ENCODE results near the gene BRI3.

BRI3 gene

GRCh38 chr7:98265841-98266271 lies 15.6 kb upstream of the BRI3 start:
- TF ChIP-seq CTCF (IDR thresholded peaks at IDR 0.05; ENCODE audit: control insufficient read depth, insufficient read depth, low read depth, low read length, missing control alignments): no peak
- no peak overlapping the region for H3K4me3 ChIP-seq (ENCODE audit: control insufficient read depth, low read depth, low read length)
- DNase-seq (ENCODE audit: low read depth): no peak

GRCh38 chr7:98266840-98267239 lies 14.6 kb upstream of the BRI3 start:
- no peak for DNase-seq (ENCODE audit: low read depth)
- H3K4me3 ChIP-seq (ENCODE audit: control insufficient read depth, low read depth, low read length): no peak overlapping the region
- peak; percentile 60 for TF ChIP-seq CTCF (IDR thresholded peaks at IDR 0.05; ENCODE audit: control insufficient read depth, insufficient read depth, low read depth, low read length, missing control alignments)

GRCh38 chr7:98267303-98267702 lies 14.2 kb upstream of the BRI3 start:
- H3K4me3 ChIP-seq (ENCODE audit: control insufficient read depth, low read depth, low read length): no peak overlapping the region
- no peak for TF ChIP-seq CTCF (IDR thresholded peaks at IDR 0.05; ENCODE audit: control insufficient read depth, insufficient read depth, low read depth, low read length, missing control alignments)

GRCh38 chr7:98276241-98276761 lies 5.2 kb upstream of the BRI3 start:
- no peak overlapping the region for H3K4me3 ChIP-seq (ENCODE audit: control insufficient read depth, low read depth, low read length)
- DNase-seq (ENCODE audit: low read depth): peak; percentile 66
- no peak for TF ChIP-seq CTCF (IDR thresholded peaks at IDR 0.05; ENCODE audit: control insufficient read depth, insufficient read depth, low read depth, low read length, missing control alignments)

More at GRCh38 chr7:98267303-98267702, 14.2 kb upstream of the BRI3 start:
- no peak for DNase-seq (ENCODE audit: low read depth)

- no peak for DNase-seq (ENCODE audit: low read depth)
- no peak overlapping the region for H3K4me3 ChIP-seq (ENCODE audit: control insufficient read depth, low read depth, low read length)
- no peak for TF ChIP-seq CTCF (IDR thresholded peaks at IDR 0.05; ENCODE audit: control insufficient read depth, insufficient read depth, low read depth, low read length, missing control alignments)
Measured at GRCh38 chr7:98278408-98278807, 3.1 kb upstream of the BRI3 start.

- TF ChIP-seq CTCF (IDR thresholded peaks at IDR 0.05; ENCODE audit: control insufficient read depth, insufficient read depth, low read depth, low read length, missing control alignments): no peak
- DNase-seq (ENCODE audit: low read depth): no peak
Measured at GRCh38 chr7:98278936-98279335, 2.5 kb upstream of the BRI3 start.

GRCh38 chr7:98280296-98280695 lies 1.2 kb upstream of the BRI3 start:
- TF ChIP-seq CTCF (IDR thresholded peaks at IDR 0.05; ENCODE audit: control insufficient read depth, insufficient read depth, low read depth, low read length, missing control alignments): no peak
- no peak overlapping the region for H3K4me3 ChIP-seq (ENCODE audit: control insufficient read depth, low read depth, low read length)
- no peak for DNase-seq (ENCODE audit: low read depth)

More at GRCh38 chr7:98278936-98279335, 2.5 kb upstream of the BRI3 start:
- H3K4me3 ChIP-seq (ENCODE audit: control insufficient read depth, low read depth, low read length): no peak overlapping the region

Data from AG09309 (cell line).